Measurements from ENCODE around the gene TSHZ2.

TSHZ2 gene

DNA sequence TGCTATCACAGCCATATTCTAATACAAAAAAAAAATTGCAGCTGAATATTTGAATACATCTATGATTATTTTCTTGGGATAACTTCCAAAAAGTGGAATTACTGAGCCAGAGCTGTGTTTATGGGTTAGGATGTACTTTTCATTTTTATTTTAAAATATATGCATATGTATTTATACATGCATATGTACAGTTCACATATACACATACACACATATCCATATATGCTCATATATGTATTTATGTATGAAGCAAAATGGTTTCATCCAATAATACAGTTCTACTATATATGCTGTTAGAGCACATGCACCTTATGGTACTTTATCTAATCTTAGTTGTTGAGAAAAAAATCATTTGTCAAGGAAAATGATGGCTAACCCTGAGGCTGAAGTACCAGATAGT is 54.9 kb downstream of the TSHZ2 start:
- H3K9me3 ChIP-seq (ENCODE audit: low read length), result no peaks in the 10 kb centered on the region
- H3K4me1 ChIP-seq (ENCODE audit: insufficient read depth, low read length, severe bottlenecking), result peaks cover 5% of the 10 kb centered on the region
- H2AFZ ChIP-seq (ENCODE audit: low read length), result no peak overlapping the region
- H3F3A ChIP-seq (ENCODE audit: insufficient read depth, low read length), result no peaks in the 10 kb centered on the region
- H3K27me3 ChIP-seq (ENCODE audit: insufficient read depth, low read length), result no peaks in the 10 kb centered on the region
- no peak overlapping the region for H3K4me2 ChIP-seq (ENCODE audit: low read length)
- TF ChIP-seq, protein P1, sequence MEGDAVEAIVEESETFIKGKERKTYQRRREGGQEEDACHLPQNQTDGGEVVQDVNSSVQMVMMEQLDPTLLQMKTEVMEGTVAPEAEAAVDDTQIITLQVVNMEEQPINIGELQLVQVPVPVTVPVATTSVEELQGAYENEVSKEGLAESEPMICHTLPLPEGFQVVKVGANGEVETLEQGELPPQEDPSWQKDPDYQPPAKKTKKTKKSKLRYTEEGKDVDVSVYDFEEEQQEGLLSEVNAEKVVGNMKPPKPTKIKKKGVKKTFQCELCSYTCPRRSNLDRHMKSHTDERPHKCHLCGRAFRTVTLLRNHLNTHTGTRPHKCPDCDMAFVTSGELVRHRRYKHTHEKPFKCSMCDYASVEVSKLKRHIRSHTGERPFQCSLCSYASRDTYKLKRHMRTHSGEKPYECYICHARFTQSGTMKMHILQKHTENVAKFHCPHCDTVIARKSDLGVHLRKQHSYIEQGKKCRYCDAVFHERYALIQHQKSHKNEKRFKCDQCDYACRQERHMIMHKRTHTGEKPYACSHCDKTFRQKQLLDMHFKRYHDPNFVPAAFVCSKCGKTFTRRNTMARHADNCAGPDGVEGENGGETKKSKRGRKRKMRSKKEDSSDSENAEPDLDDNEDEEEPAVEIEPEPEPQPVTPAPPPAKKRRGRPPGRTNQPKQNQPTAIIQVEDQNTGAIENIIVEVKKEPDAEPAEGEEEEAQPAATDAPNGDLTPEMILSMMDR (IDR thresholded peaks at IDR 0.05; ENCODE audit: low read length), result no peak
- no peak for TF ChIP-seq EZH2 (IDR thresholded peaks at IDR 0.05; ENCODE audit: borderline replicate concordance, low read length)
- no peaks in the 10 kb centered on the region for H4K20me1 ChIP-seq (ENCODE audit: insufficient read depth, low read length)
- H3K9ac ChIP-seq (ENCODE audit: low read length), result no peak overlapping the region
- no peak overlapping the region for H3K4me3 ChIP-seq (ENCODE audit: low read depth, low read length, poor library complexity, severe bottlenecking)
- no peaks in the 10 kb centered on the region for H3K9me2 ChIP-seq (ENCODE audit: low read depth, low read length)
- H3K79me2 ChIP-seq (ENCODE audit: insufficient read depth, low read length), result no peaks in the 10 kb centered on the region
- no peak overlapping the region for H3K27ac ChIP-seq (ENCODE audit: low read depth, low read length, poor library complexity, severe bottlenecking)
- no peaks in the 10 kb centered on the region for H3K36me3 ChIP-seq (ENCODE audit: insufficient read depth, low read length)

DNA sequence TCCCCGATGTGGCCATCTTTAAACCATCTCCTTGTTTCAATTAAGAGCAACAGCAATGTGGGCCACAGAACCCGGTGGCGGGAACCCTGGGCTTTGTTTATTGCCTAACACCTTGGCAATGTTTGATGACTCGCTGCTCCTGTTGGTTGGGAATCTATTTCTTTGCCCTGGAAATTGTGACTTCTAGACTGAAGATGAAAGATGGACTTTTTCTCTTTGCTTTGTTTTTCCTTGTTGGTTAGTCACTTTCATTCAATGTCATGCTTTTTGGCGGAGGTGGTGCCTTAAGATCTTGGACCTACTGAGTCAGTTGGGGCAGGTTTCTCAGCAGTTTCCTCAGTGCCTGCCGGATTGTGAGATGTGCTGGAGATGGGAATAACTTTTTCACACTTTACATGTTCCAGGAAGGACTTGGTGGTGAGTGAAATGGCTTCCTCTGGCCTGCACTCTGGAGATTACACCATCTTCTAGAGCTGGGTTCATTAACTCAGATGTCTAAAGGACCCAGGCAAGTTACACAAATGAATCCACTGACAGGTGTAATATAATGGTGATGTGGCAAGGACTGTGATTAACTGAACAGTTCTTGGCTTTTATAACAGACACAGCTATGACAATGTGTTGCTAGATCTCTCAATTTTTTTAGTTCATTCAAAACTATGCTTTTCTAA is 56.3 kb downstream of the TSHZ2 start:
- Histone ChIP-seq H2AFZ (ENCODE audit: low read length) (no peak overlapping the region), H4K20me1 (ENCODE audit: insufficient read depth, low read length) (no peaks in the 10 kb centered on the region), H3K79me2 (ENCODE audit: insufficient read depth, low read length) (no peaks in the 10 kb centered on the region), H3K27me3 (ENCODE audit: insufficient read depth, low read length) (no peaks in the 10 kb centered on the region), H3K4me2 (ENCODE audit: low read length) (no peak overlapping the region), H3K27ac (ENCODE audit: low read depth, low read length, poor library complexity, severe bottlenecking) (no peak overlapping the region), H3K36me3 (ENCODE audit: insufficient read depth, low read length) (no peaks in the 10 kb centered on the region), H3K4me1 (ENCODE audit: insufficient read depth, low read length, severe bottlenecking) (no peaks in the 10 kb centered on the region), H3K9me3 (ENCODE audit: low read length) (no peaks in the 10 kb centered on the region), H3F3A (ENCODE audit: insufficient read depth, low read length) (no peaks in the 10 kb centered on the region), H3K9me2 (ENCODE audit: low read depth, low read length) (no peaks in the 10 kb centered on the region), H3K4me3 (ENCODE audit: low read depth, low read length, poor library complexity, severe bottlenecking) (no peak overlapping the region), H3K9ac (ENCODE audit: low read length) (no peak overlapping the region)
- no peak for TF ChIP-seq EZH2 (IDR thresholded peaks at IDR 0.05; ENCODE audit: borderline replicate concordance, low read length)
- TF ChIP-seq, protein P1 (IDR thresholded peaks at IDR 0.05; ENCODE audit: low read length), result no peak

DNA sequence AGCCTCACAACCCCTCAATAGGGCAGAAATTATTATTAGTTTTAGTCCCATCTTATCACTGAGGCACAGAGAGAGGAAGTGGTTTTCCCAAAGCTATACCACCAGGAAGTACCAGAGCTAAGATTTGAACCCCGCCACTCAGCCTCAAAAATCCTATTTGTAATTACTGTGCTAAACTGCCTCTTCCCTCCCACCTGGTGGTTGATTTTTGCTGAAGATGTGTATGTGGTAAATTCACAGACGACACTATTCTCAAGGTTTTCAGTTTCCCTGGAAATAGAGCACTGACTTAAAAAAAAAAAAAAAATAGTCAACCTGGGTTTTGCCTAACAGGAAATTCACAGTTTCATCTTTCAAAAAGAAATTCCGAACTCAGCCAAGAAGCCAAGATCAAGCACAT is 57.9 kb downstream of the TSHZ2 start:
- H2AFZ ChIP-seq (ENCODE audit: low read length), result no peak overlapping the region
- H3K9ac ChIP-seq (ENCODE audit: low read length), result no peak overlapping the region
- no peak overlapping the region for H3K27ac ChIP-seq (ENCODE audit: low read depth, low read length, poor library complexity, severe bottlenecking)
- no peaks in the 10 kb centered on the region for H3K79me2 ChIP-seq (ENCODE audit: insufficient read depth, low read length)
- no peak overlapping the region for H3K4me2 ChIP-seq (ENCODE audit: low read length)
- no peaks in the 10 kb centered on the region for H3K9me3 ChIP-seq (ENCODE audit: low read length)
- H3K9me2 ChIP-seq (ENCODE audit: low read depth, low read length), result no peaks in the 10 kb centered on the region
- H3K4me3 ChIP-seq (ENCODE audit: low read depth, low read length, poor library complexity, severe bottlenecking), result no peak overlapping the region
- H3K36me3 ChIP-seq (ENCODE audit: insufficient read depth, low read length), result no peaks in the 10 kb centered on the region
- TF ChIP-seq, protein P1 (IDR thresholded peaks at IDR 0.05; ENCODE audit: low read length), result no peak
- TF ChIP-seq EZH2 (IDR thresholded peaks at IDR 0.05; ENCODE audit: borderline replicate concordance, low read length), result no peak
- H3K4me1 ChIP-seq (ENCODE audit: insufficient read depth, low read length, severe bottlenecking), result no peaks in the 10 kb centered on the region
- no peaks in the 10 kb centered on the region for H3F3A ChIP-seq (ENCODE audit: insufficient read depth, low read length)
- no peaks in the 10 kb centered on the region for H4K20me1 ChIP-seq (ENCODE audit: insufficient read depth, low read length)
- no peaks in the 10 kb centered on the region for H3K27me3 ChIP-seq (ENCODE audit: insufficient read depth, low read length)

Measured in OCI-LY1 (cell line).